Lower lobe of right lung (tissue), 2 donors: Measurements from ENCODE around the gene ADAR. TPM values are rescaled to one million over a fixed set of nuclear protein-coding genes. Genes with fewer than 3 reads are reported as not detected.
A peak's percentile ranks its signal among the peaks of the same experiment; 100 is the strongest.

ENCODE experiments used
- ATAC-seq, 2 donors: fragments of 200-7000 bp; cut with Tn5 transposase; one replicate each; pipeline ENCODE4 v1.9.1; 2020 to 2022; ENCODE audit warnings: mild to moderate bottlenecking in 2 of 2, moderate library complexity in 2 of 2
- DNase-seq: peaks from one replicate; pipeline ENCODE4 v3.0.0-alpha.2; 2020
- H3K27ac ChIP-seq: fragments of 200-600 bp; one replicate; pipeline ENCODE4 v1.8.0; 2022
- H3K27me3 ChIP-seq: fragments of 200-600 bp; one replicate; pipeline ENCODE4 v1.8.0; 2022; ENCODE audit warnings: low read depth
- H3K36me3 ChIP-seq: fragments of 200-600 bp; one replicate; pipeline ENCODE4 v1.8.0; 2022; ENCODE audit warnings: mild to moderate bottlenecking
- H3K4me1 ChIP-seq: fragments of 200-600 bp; one replicate; pipeline ENCODE4 v1.8.0; 2022
- H3K4me3 ChIP-seq: fragments of 200-600 bp; one replicate; pipeline ENCODE4 v1.8.0; 2022; ENCODE audit warnings: mild to moderate bottlenecking
- H3K9me3 ChIP-seq: fragments of 200-600 bp; one replicate; pipeline ENCODE4 v1.8.0; 2022
- CTCF ChIP-seq: fragments of 200-600 bp; IDR thresholded peaks from one replicate; pipeline ENCODE4 v1.8.0; 2022; ENCODE audit warnings: antibody characterized with exemption, mild to moderate bottlenecking
- intact Hi-C: fragments of 100-400 bp; cut with DNase I; formaldehyde crosslinking; loops from one replicate; pipeline ENCODE4 v1.11.0; 2022
- total RNA-seq: library from RNA; stranded (reverse); fragmentation: NEBNext Ultra II Directional; extraction: Animal tissue kit (Norgen Biotek cat#: 25700); gene quantifications from one replicate; pipeline ENCODE4 v1.2.1, GENCODE V29; 2021
- donor health status: DM: no; HTN: yes; CAD: no; lungs with severe emphysema.

The ADAR gene
- total RNA-seq, 1 donor from 2014 or later = 202 TPM

- Histone ChIP-seq H3K27me3 (peaks cover 25% of the 10 kb centered on the region), H3K27ac (no peak overlapping the region), H3K9me3 (no peaks in the 10 kb centered on the region), H3K4me1 (peaks cover 10% of the 10 kb centered on the region), H3K4me3 (peak overlapping the region; percentile 28), H3K36me3 (no peaks in the 10 kb centered on the region)
- no peak for ATAC-seq
- no peak for DNase-seq
- no peak for TF ChIP-seq CTCF
- intact Hi-C loops = no loop called here
Measured at GRCh38 chr1:154568157-154568815, 39.7 kb downstream of the ADAR start.

GRCh38 chr1:154567386-154568156, 40.4 kb downstream of the ADAR start, which contains the start of gene CHRNB2:
Gene CHRNB2, plus strand, starts transcription at chr1:154567778. Its CDS starts 267 bp downstream, at chr1:154568045.
- no peak for TF ChIP-seq CTCF
- peak; percentile 75 for DNase-seq
- H3K27ac ChIP-seq = no peak within 1 kb of the TSS
- H3K4me1 ChIP-seq = peaks cover 10% of the 10 kb centered on the region
- H3K4me3 ChIP-seq = peak within 1 kb of the TSS; percentile 28
- intact Hi-C loops = no loop called here
- H3K9me3 ChIP-seq = no peaks in the 10 kb centered on the region
- ATAC-seq = peak; percentile 96 to 97
- H3K36me3 ChIP-seq = no peaks in the 10 kb centered on the region
- peaks cover 25% of the 10 kb centered on the region for H3K27me3 ChIP-seq

GRCh38 chr1:154565876-154566275, 42.1 kb downstream of the ADAR start:
- H3K9me3 ChIP-seq = no peaks in the 10 kb centered on the region
- peaks cover 10% of the 10 kb centered on the region for H3K4me1 ChIP-seq
- DNase-seq = no peak
- H3K36me3 ChIP-seq = no peaks in the 10 kb centered on the region
- no peak overlapping the region for H3K27ac ChIP-seq
- TF ChIP-seq CTCF = no peak
- intact Hi-C loops = no loop called here
- no peak overlapping the region for H3K4me3 ChIP-seq
- ATAC-seq = no peak
- peaks cover 25% of the 10 kb centered on the region for H3K27me3 ChIP-seq

GRCh38 chr1:154559466-154560044, 48.4 kb downstream of the ADAR start:
- Histone ChIP-seq H3K36me3 (peaks cover 16% of the 10 kb centered on the region), H3K27me3 (no peaks in the 10 kb centered on the region), H3K27ac (peak overlapping the region; percentile 91), H3K4me1 (peaks cover 28% of the 10 kb centered on the region), H3K4me3 (peak overlapping the region; percentile 98), H3K9me3 (no peaks in the 10 kb centered on the region)
- intact Hi-C loops = no loop called here
- peak; percentile 86 for DNase-seq
- peak; percentile 86 to 88 for ATAC-seq
- peak; percentile 94 for TF ChIP-seq CTCF

- H3K4me3 ChIP-seq = peak overlapping the region; percentile 98
- no peak for TF ChIP-seq CTCF
- peak overlapping the region; percentile 91 for H3K27ac ChIP-seq
- peaks cover 23% of the 10 kb centered on the region for H3K36me3 ChIP-seq
- peaks cover 29% of the 10 kb centered on the region for H3K4me1 ChIP-seq
- intact Hi-C loops = no loop called here
- no peaks in the 10 kb centered on the region for H3K27me3 ChIP-seq
- no peaks in the 10 kb centered on the region for H3K9me3 ChIP-seq
- peak; percentile 99 for DNase-seq
- ATAC-seq = peak; percentile 97
Measured at GRCh38 chr1:154558720-154559465, 49.1 kb downstream of the ADAR start.
